Stimulated activated CD4-positive, alpha-beta T cell treated with anti-CD3 and anti-CD28 coated beads, Interleukin-1b, Interleukin-23, amount 100 ng/mL, for 24 hours (primary cell): Measurements from ENCODE around the gene OGFR.

ENCODE experiments used
- DNase-seq, 4 experiments: peaks; one replicate each; pipeline ENCODE4 v3.0.0-alpha.2; 2020; ENCODE audit warnings: low read depth in 4 of 4, low spot score in 1 of 4

OGFR gene

DNA sequence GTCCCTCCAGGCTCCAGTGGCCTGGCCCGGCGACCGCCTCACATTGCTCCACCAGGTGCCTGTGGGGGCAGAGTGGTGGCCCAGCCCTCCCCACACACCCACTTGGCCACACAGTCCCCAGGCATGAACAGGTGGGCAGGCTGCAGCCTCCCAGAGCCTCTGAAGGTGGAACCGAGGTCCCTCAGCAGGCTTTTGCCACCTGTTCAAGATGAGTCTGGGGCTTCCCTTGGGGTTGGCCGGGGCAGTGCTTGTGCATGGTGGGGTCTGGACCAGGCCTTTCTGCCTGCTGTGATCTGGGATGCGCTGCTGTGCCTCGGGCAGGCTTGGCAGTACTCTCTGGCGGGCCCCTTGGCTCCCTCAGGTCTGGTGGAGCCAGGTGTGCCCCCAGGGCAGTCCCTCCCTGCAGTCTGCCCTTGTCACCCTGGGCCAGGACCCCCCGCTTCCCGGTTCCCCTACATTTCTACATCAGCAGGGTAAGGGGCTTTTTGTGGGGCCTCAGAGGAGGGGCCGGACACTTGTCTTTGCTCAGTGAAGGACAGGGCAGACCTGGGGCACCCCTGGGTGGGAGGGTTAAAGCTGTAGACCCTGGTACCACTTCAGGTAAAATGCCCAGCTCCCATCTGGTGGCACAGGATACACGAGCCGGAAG lies 9.5 kb downstream of the OGFR start:
- no peak for DNase-seq

DNA sequence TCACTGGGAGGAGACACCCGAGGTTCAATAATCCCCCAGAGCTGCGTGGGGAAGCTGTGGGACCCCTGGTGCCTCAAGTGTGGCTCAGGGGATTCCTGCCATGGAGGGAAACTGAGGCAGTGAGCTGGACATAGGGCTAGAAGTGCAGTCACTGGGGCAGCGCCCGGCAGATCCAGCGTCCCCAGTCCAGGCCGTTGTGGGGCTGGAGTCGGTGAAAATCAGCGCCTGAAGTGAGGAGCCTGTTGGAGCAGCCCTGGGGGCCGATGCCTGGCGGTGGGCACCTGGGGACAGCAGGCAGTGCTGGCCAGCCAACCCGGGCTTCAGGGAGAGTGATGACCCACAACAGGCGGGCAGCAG lies 10.1 kb downstream of the OGFR start:
- no peak for DNase-seq

DNA sequence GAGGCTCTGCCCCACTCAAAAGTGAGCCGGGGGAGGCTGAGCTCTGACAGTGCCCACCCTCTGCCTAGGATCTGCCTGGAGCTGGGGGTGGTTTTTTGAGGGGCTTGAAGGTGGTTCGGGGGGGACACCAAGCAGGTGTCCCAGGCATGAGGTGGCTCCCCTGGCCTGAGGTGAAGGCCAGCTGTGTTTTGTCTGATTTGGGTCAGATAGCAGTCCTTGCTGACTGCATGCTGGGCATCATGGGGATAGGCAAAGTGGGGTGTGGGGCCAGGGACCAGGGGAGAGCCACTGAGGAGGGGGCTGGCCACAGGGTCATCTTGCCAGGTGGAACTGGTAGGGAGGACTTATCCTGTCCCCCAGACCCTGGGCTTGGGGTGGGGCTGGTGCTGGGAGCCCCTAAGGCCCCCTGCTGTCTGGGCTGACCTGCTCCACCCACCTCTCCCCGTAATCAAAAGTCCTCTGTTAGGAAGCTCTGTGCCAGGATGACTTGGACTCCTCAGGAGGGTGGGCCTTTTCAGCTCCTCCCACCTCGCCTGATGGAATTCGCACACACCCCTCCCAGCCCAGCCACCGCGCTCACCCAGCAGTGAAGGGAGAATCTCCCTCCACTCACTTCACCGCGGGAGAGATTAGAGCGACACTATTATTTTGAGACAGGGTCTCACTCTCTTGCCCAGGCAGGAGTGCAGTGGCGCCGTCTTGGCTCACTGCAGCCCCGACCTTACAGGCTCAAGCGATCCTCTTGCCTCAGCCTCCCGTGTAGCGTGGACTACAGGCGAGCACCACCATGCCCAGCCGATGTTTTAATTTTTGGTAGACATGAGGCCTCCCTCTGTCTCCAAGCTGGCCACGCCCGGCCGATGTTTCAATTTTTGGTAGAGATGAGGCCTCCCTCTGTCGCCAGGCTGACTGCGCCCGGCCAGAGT lies 10.7 kb downstream of the OGFR start:
- no peak for DNase-seq

DNA sequence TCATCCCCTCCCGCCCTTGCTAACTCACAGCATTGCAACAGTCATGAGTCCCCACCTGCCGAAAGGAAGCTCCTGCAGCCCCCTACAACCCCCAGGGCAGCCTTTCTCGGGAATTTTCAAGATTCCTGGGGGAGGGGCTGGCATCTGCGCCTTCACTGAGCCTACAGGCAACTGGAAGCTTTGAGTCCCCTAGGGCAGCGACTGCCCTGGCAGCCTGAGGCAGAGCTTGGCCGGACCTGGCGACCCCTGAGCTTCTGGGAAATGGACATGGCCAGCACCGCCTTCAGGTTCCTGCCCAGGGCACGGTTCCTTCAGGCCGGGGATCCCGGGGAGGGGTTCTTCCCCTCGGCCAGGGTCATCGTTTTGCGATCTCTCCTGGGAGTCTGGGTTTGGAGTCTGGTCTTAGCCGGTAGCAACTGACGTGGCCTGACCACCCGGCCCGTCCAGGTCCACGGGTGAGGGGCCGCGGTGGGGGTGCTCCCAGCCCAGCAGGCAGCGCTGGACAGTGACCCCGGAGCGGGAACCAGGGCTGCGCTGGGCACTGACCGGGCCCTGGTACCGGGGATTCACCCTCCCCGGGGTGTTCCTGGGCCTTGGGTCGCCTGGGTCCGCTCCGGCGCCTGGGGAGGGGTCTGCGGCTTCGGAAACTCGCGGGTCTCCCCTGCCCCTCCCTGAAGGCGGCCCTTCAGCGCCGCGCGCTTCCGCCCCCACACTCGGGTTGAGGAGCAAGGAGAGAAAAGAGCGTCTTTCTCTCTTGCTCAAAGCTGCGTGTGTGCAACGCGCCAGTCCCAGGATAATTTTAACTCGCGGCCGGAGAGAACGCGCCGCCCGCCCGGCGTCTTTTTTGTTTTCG lies 11.6 kb downstream of the OGFR start:
- no peak for DNase-seq

DNA sequence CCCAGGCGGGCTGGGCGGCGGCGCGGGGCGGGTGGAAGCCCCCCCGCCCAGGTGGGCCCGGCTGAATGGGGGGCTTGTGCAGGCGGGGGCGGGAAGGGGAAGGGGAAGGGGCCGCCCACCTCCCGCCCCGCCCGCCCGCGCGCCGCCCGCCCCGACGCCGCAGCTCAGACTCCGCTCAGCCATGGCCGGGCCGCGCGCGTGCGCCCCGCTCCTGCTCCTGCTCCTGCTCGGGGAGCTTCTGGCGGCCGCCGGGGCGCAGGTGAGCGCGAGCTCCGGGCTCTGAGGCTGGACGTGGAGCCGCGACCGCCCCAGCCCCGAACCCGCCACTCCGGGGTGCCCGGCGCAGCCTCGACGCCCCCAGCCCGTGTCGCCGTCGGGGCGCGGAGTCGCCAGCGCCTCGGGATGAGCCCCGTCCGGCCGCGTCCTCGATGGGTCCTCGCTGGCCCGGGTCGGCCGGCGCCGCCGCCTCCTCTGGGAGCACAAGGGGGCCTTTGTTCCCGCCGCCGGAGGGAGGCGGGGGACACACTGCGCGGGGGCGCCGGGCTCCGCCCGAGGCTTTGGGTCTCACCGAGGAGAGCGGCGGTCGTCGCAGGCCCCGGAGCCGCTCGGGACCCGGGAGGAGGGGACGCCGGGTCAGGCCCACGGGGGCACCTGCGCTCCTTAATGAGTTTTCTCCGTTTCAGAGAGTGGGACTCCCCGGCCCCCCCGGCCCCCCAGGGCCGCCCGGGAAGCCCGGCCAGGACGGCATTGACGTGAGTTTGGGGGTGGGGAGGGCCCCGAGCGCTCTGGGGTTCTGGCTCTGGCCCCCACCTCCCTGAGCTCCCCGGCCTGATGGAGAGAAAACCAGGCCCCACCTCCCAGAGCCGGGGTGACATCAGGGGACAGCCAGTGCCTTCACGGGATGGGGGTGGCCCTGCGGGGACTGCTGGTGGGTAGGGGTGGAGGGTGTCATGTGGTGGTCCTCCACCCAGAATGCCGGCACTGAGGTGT lies 12.5 kb downstream of the OGFR start, which contains the start of gene COL9A3:
Gene COL9A3 (plus strand): TSS at position 167 of the 990 bp plus-strand sequence. CDS start 15 bp downstream, at position 182.
- DNase-seq = no peak

DNA sequence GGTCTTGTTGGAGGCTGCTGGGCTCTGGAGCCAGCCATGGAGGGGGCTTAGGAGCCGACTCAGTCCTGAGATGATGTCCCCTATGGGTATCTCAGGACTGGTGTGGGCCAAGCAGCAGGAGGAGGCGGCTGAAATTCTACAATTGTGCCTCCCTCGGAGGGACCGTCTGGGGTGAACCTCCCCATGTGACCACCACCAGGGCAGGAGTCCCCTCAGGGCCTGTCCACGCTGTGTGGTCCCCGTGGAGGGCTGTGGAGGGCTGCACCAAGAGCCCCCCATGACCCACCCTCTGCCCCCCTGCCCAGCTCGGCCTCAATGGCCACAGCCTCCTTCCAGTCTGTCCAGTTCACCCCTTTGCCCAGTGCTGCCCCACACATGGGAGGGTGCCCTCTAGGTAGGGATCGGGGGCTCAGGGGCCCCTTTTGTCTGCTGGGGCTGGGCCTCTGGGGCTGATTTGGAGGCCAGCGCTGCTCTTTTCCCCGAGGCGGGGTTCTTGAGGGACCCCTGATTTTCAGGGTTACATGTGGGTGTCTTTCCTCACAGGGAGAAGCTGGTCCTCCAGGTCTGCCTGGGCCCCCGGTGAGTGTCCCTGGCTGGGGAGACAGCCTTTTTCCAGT lies 13.4 kb downstream of the OGFR start:
- no peak for DNase-seq

DNA sequence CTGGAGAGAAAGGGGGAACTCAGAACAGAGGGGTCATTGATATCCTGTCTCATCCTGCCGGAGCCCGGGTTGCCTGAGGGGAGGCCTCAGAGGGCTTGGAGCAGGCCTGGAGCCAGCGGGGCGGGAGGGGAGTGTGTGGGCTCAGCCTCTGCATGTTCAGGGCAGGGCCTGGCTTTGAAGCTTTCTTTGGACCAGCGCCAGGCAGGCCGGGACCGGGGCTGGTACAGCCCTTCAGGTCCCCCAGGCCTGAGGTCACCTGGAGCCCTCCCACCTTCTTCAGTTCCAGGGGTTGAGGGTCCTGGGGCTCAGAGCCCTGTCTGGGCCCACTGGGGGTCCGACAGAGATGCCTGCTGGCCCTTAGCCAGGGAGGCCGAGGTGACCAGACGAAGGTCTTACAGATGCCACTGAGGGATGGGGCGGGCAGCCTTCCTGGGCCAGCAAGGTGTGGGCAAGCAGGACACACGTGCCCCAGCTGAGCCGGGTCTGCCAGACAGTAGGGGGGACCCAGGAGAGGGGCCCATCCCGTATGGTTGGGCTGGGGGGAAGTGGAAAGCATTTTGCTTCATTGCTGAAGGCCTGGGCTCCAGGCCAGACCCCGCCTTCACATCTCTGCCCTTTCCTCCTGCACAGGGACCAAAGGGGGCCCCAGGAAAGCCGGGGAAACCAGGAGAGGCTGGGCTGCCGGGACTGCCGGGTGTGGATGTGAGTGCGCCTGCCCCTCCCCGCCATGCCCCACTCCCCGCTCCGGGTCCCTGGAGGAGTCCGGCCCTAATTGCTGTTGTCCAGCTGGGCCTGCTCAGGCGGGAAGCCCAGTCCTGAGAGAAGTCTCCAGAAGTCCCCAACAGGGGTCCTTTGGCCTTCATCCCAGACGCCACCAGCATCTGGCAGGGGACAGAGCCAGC lies 14.2 kb downstream of the OGFR start:
- no peak for DNase-seq

DNA sequence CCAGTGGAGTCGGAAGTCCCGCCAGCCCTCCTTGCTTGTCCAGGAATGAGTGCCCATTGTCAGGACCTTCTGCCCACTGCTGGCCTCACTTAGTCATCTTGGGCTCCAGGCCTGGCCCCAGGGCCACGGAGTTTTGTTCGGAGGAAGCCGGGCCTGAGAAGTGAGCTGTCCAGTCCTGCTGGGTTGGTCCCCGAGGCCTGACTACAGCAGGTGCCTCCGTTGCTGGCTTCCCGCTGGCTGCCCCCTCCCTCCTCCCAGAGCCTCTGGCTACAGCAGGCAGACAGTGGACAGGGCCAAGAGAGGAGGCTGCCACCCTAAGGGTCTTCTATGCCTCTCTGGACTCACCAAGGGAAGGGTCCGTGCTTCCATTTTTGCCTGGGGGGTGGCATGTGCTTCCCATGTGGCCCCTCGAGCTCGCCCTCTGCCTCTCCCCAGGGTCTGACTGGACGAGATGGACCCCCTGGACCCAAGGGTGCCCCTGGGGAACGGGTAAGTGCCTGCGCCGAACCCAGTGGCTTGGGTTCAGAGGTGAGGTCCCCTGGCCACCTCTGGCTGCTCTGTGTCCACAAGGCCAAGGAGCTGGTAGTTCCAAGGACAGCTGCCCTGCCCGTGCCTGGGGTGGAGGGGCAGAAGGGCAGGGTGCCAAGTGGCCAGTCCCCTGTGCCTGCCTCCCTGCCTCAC lies 15.0 kb downstream of the OGFR start:
- no peak for DNase-seq

DNA sequence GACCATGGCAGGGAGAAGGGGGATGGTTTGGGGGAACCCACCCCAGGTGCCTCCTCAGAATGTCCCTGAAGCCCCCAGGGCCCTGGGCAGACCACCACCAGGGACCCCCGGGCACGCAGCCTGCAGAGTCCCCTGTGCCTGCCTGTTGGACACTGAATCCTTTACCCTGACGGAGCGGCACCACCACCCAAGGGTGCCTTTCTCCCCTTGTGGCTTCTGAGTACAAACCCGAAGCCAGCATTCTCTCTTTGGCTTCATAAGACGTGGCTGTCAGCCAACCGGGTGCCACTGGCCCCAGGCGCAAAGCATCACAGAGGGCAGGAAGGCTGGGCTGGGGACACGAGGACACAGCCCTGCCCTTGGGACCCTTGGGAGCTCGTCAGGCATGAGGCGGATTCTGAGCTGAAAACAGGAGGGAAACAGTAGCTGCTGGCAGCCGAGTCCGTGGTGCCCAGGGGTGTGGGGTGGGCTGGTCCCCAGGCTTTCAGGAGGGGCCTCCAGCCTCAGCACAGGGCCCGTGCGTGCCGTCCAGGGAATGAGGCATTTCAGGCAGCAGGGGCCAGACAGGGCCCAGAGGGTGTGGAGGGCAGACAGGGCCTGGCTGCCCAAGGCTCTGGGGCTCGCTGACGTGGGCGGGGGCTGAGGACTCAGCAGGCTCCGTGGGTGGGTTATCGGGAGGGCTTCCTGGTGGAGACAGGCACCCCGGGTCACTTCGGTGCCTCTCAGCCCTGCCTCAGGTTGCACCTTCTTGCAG lies 15.8 kb downstream of the OGFR start:
- no peak for DNase-seq

DNA sequence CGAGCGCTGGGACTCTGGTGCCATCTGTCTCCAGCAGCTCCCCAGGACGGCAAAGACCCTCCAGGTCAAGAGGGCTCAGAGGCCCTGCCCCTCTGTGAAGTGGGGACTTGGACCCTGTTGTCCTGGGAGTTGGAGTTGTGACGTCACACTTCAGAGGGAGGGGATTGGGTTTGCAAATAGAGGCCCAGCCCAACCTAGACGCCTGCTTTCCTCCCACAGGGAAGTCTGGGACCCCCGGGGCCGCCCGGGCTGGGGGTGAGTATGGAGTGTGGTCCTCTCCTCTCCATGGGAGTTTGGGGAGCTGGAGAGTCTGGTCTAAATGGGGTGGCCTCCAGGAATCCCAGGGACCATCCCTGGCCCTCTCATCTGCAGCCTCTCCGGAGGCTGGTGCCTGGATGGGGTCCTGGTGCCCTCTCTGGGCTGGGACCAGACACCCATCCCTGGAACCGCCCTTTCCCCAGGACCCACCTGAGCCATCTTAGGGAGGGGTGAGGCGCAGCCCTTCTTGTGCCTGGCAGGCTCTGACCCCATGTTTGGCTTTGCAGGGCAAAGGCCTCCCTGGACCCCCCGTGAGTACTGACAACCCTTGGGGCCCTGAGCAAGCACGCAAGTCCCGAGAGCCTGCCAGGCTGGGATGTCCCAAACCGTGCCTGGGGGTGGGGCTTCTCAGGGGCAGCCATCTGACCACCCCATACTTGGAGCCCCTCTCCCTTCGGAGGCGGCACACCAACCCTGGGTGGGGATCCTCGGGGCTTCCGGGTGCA lies 16.5 kb downstream of the OGFR start:
- no peak for DNase-seq

DNA sequence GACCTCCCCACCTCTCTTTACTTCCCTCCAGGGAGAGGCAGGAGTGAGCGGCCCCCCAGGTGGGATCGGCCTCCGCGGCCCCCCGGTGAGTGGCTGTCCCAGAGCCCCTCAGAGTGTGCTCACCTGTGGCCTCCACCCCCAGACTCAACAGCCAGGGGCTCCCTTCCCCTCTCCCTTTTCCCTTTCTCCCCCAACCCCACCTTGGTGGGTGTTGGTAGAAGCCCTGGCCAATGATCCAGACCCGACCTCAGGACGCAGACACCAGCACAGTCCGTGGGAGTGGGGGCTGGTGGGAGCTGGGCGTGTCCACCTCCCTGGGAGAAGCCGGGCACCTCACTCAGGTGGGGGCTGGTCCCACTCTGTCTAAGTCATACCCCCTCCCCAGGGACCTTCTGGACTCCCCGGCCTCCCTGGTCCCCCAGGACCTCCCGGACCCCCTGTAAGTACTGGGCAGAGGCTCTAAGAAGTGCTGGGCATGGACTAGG lies 17.1 kb downstream of the OGFR start:
- DNase-seq = no peak

DNA sequence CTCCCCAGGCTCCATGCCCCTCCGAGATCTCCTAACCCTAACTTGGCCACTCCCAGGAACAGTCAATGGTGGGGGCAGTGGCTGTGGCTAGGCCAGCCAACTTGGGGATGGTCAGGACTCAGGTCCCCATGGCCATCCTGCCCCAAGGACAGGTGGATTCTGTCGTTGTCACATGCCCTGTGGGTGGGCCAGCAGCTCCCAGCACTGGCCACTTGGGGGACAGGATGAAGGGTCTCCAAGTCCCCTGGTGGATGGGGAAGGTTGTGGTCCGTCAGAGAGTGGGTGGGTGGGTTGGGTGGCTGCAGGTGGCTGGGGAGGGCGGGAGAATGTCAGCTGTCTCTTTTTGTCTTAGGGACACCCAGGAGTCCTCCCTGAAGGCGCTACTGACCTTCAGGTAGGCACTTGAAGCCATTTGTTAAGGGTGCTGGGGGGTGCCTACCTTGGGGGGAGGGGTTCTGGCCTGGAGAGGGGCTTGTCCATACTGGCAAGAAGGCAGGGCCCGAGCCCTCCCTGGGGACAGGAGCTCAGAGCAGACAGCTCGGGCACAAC lies 17.7 kb downstream of the OGFR start:
- no peak for DNase-seq

DNA sequence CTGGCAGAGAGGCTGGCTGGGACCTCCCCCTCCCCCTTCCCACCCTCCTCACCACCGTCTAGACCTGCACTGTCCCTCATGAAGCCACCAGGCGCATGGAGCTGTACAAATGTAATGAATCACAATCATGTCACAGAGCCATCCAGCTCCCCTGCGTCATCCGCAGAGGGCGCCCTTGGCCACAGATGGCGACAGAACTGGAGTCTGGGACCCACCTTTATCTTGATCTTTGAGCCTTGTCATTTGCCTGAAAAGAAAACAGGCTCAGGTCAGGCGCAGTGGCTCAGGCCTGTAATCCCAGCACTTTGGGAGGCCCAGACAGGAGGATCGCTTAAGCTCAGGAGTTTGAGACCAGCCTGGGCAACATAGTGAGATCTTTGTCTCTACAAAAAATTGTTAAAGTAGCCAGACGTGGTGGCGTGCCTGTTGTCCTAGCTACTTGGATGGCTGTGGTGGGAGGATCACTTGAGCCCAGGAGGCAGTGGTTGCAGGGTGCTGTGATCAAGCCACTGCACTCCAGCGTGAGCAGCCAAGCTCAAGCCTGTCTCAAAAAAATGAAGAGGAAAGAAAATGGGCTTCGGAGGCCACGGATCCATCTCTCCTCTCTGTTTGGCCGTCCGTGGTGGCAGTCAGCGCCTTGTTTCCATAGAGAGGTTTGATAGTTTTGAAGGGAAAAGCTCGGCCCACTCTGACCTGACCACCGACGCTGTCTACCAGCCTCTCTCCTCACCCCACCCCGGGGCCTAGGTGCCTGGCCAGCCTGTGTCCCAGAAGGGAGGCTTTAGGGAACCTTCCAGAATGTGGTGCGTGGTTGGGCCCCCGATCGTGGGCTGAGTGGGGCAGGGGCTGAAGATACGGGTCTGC lies 18.4 kb downstream of the OGFR start:
- peak in 1 of 4 experiments; percentile 34 for DNase-seq

DNA sequence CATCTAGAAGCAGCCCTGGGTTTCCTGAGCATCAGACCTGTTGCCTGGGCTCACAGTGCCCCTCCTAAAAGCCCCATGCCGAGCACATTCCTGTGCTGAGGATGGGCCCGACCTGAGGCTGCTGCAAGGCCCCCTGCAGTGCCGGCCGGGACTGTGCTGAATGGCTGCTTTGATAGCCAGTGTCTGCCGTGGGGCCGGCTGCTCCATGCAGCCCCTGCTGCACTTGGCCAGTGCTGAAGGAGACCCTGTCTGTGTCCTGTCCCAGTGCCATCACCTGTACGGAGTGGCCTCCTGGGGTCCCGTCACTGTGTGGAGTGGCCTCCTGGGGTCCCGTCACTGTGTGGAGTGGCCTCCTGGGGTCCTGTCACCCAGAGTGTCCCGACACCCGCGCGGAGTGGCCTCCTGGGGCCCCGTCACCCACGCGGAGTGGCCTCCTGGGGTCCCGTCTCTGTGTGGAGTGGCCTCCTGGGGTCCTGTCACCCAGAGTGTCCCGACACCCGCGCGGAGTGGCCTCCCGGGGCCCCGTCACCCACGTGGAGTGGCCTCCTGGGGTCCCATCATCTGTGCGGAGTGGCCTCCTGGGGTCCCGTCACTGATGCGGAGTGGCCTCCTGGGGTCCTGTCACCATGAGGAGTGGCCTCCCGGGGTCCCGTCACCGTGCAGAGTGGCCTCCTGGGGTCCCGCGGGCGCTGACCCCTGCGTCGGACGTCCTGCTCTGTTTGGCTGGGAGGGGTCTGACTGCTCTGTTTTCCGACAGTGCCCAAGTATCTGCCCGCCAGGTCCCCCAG lies 19.2 kb downstream of the OGFR start:
- no peak for DNase-seq
